Measurements from ENCODE around the gene VAMP3. TPM values are rescaled to one million over a fixed set of nuclear protein-coding genes. Genes with fewer than 3 reads are reported as not detected.

Gene VAMP3
- total RNA-seq, 4 donors from 2014 or later = 107 to 125 (median 115) TPM

DNA sequence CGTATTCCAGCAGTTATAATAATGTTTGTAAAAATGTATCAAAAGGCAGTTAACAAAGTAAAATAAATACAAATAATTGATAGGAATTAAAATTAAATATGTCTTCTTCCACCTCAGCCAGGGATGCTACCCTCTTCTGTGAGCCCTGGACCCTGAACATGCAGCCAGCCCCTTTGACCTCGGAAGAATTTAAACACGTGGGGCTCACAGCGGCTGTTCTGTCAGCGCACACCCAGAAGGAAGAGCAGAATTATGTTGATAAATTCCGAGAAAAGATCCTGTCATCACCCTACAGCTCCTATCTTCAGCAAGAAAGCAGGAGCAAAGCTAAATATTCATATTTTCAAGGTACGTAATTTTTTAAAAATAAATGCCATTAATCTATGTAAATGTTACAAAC, 55.3 kb downstream of the VAMP3 start:
- no peak for DNase-seq (ENCODE audit: low spot score)
- no peak for ATAC-seq (ENCODE audit: low FRiP score)
- TF ChIP-seq, protein P1, sequence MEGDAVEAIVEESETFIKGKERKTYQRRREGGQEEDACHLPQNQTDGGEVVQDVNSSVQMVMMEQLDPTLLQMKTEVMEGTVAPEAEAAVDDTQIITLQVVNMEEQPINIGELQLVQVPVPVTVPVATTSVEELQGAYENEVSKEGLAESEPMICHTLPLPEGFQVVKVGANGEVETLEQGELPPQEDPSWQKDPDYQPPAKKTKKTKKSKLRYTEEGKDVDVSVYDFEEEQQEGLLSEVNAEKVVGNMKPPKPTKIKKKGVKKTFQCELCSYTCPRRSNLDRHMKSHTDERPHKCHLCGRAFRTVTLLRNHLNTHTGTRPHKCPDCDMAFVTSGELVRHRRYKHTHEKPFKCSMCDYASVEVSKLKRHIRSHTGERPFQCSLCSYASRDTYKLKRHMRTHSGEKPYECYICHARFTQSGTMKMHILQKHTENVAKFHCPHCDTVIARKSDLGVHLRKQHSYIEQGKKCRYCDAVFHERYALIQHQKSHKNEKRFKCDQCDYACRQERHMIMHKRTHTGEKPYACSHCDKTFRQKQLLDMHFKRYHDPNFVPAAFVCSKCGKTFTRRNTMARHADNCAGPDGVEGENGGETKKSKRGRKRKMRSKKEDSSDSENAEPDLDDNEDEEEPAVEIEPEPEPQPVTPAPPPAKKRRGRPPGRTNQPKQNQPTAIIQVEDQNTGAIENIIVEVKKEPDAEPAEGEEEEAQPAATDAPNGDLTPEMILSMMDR (IDR thresholded peaks at IDR 0.05) = no peak

DNA sequence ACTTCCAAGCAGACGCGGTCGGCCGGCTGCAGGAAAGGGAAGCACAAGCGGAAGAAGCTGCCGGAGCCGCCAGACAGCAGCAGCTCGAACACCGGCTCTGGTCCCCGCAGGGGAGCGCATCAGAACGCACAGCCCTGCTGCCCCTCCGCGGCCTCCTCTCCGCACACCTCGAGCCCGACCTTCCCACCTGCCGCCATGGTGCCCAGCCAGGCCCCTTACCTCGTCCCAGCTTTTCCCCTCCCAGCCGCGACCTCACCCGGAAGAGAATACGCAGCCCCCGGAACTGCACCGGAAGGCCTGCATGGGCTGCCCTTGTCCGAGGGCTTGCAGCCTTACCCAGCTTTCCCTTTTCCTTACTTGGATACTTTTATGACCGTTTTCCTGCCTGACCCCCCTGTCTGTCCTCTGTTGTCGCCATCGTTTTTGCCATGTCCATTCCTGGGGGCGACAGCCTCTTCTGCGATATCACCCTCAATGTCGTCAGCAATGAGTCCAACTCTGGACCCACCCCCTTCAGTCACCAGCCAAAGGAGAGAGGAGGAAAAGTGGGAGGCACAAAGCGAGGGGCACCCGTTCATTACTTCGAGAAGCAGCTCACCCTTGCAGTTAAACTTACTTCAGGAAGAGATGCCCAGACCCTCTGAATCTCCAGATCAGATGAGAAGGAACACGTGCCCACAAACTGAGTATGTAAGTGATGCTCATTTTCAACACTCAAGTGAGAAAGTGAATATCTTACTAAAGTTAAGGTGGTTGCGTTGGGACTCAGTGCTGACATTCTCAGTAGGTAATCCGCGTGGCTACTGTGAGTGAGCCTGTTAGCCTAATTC, 56.2 kb downstream of the VAMP3 start:
- DNase-seq (ENCODE audit: low spot score) (no peak), ATAC-seq (ENCODE audit: low FRiP score) (no peak)
- TF ChIP-seq, protein P1 (IDR thresholded peaks at IDR 0.05) = no peak

Other genes starting within 250 kb of the VAMP3 start
- 10 to 100 TPM in 3 of 4 donors, 1 to 10 TPM in 1; 8.6 to 13.9 (median 12.2) TPM for gene PER3, start 13.0 kb downstream of the VAMP3 start, total RNA-seq
- gene UTS2, start 81.8 kb downstream of the VAMP3 start, total RNA-seq = under 1 TPM in 1 of 4 donors, not detected in 3; 0.65 TPM
- 1 to 10 TPM in 1 of 4 donors, under 1 TPM in 3; 0.44 to 1.1 (median 0.63) TPM for gene TNFRSF9, start 169.5 kb downstream of the VAMP3 start, total RNA-seq
- 100 to 1,000 TPM; 151 to 260 (median 216) TPM for gene PARK7, start 190.4 kb downstream of the VAMP3 start, total RNA-seq

Data from omental fat pad (tissue), 4 donors.